Thoracic aorta (tissue), 2 donors: ENCODE measurements around the gene ZNF407. TPM values are rescaled to one million over a fixed set of nuclear protein-coding genes. Genes with fewer than 3 reads are reported as not detected.

Experiments used
- ATAC-seq: fragments of 150-250 bp; one replicate; pipeline ENCODE4 v1.8.0; 2017; ENCODE audit warnings: low read depth; ENCODE audit not compliant: insufficient number of reproducible peaks, low FRiP score
- DNase-seq: peaks from one replicate; pipeline ENCODE4 v3.0.0-alpha.2; 2020; ENCODE audit warnings: low spot score
- H3K27ac ChIP-seq, 2 donors: fragments of 200-600 bp; sonication (generic); 1 replicate in 1 of 2; 2 replicates in 1 of 2; pipeline ENCODE4 v1.5.1; 2016; ENCODE audit warnings: mild to moderate bottlenecking in 2 of 2, moderate library complexity in 2 of 2
- H3K27me3 ChIP-seq: fragments of 200-600 bp; sonication (generic); replicated peaks from 2 replicates; pipeline ENCODE4 v1.6.0; 2016; ENCODE audit warnings: mild to moderate bottlenecking; ENCODE audit not compliant: insufficient read depth
- H3K36me3 ChIP-seq: fragments of 200-600 bp; sonication (generic); one replicate; pipeline ENCODE4 v1.5.1; 2016
- H3K4me1 ChIP-seq, 2 donors: fragments of 200-600 bp; sonication (generic); 1 replicate in 1 of 2; 2 replicates in 1 of 2; pipeline versions ENCODE4 v1.5.1 to v1.6.0; 2016; ENCODE audit warnings: low read depth in 2 of 2, mild to moderate bottlenecking in 1 of 2; ENCODE audit not compliant: control insufficient read depth in 1 of 2
- H3K4me3 ChIP-seq: fragments of 200-600 bp; sonication (generic); 2 replicates; pipeline ENCODE4 v1.5.1; 2016; ENCODE audit warnings: mild to moderate bottlenecking
- H3K9me3 ChIP-seq: fragments of 200-600 bp; sonication (generic); 2 replicates; pipeline ENCODE4 v1.5.1; 2016
- total RNA-seq, 2 donors: library from RNA; depleted of rRNA; stranded (reverse); fragments of >200 nt; gene quantifications; one replicate each; pipeline versions ENCODE4 v1.1.0 to v1.2.3, GENCODE V29; 2016
- TF ChIP-seq, protein P1 (sequence below): fragments of 200-600 bp; sonication (generic); IDR thresholded peaks from one replicate; pipeline ENCODE4 v1.5.1; 2019; ENCODE audit warnings: antibody characterized with exemption

Gene ZNF407
- total RNA-seq, 2 donors from 2014 or later: 18.7 to 26.7 TPM

DNA sequence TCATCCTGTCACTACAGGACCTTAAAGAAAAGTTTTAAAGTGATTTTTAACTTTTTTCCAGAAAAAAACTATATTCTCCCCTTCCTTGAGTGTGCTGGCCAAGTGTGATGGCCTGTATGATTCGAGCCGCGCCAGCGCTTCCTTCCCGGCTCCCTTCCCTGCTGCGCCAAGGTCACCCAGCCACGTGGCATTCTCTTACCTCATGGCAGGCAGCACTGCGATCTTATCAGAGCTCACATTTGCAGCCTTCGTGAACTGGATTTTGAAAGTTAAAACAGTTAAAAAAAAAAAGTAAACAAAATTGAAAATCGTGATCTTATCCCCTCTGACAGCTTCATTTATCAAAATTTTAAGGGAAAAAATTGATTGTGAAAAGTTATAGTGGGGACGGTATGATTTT, 331.4 kb downstream of the ZNF407 start:
- H3K4me3 ChIP-seq: no peak overlapping the region
- H3K27ac ChIP-seq: no peak overlapping the region
- H3K27me3 ChIP-seq: no peaks in the 10 kb centered on the region
- no peak for ATAC-seq
- no peaks in the 10 kb centered on the region for H3K9me3 ChIP-seq
- H3K36me3 ChIP-seq: no peaks in the 10 kb centered on the region
- no peaks in the 10 kb centered on the region for H3K4me1 ChIP-seq
- TF ChIP-seq, protein P1, sequence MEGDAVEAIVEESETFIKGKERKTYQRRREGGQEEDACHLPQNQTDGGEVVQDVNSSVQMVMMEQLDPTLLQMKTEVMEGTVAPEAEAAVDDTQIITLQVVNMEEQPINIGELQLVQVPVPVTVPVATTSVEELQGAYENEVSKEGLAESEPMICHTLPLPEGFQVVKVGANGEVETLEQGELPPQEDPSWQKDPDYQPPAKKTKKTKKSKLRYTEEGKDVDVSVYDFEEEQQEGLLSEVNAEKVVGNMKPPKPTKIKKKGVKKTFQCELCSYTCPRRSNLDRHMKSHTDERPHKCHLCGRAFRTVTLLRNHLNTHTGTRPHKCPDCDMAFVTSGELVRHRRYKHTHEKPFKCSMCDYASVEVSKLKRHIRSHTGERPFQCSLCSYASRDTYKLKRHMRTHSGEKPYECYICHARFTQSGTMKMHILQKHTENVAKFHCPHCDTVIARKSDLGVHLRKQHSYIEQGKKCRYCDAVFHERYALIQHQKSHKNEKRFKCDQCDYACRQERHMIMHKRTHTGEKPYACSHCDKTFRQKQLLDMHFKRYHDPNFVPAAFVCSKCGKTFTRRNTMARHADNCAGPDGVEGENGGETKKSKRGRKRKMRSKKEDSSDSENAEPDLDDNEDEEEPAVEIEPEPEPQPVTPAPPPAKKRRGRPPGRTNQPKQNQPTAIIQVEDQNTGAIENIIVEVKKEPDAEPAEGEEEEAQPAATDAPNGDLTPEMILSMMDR: no peak
- DNase-seq: no peak

- DNase-seq (no peak), ATAC-seq (no peak)
Observed at GRCh38 chr18:74930616-74931015, 332.9 kb downstream of the ZNF407 start.

GRCh38 chr18:74933930-74934329, 336.3 kb downstream of the ZNF407 start:
- no peak for DNase-seq
- no peak overlapping the region for H3K4me3 ChIP-seq
- H3K9me3 ChIP-seq: no peaks in the 10 kb centered on the region
- ATAC-seq: no peak
- no peaks in the 10 kb centered on the region for H3K27me3 ChIP-seq
- H3K36me3 ChIP-seq: no peaks in the 10 kb centered on the region
- H3K4me1 ChIP-seq: no peaks in the 10 kb centered on the region
- no peak overlapping the region for H3K27ac ChIP-seq
- TF ChIP-seq, protein P1: no peak

More at GRCh38 chr18:74930616-74931015, 332.9 kb downstream of the ZNF407 start:
- Histone ChIP-seq H3K9me3 (no peaks in the 10 kb centered on the region), H3K27me3 (no peaks in the 10 kb centered on the region), H3K36me3 (no peaks in the 10 kb centered on the region), H3K4me1 (no peaks in the 10 kb centered on the region), H3K4me3 (no peak overlapping the region), H3K27ac (no peak overlapping the region)
- TF ChIP-seq, protein P1: no peak

GRCh38 chr18:74935434-74935833, 337.8 kb downstream of the ZNF407 start:
- TF ChIP-seq, protein P1: no peak
- ATAC-seq (no peak), DNase-seq (no peak)
- Histone ChIP-seq H3K27ac (no peak overlapping the region), H3K4me1 (no peaks in the 10 kb centered on the region), H3K9me3 (no peaks in the 10 kb centered on the region), H3K36me3 (no peaks in the 10 kb centered on the region), H3K27me3 (no peaks in the 10 kb centered on the region), H3K4me3 (no peak overlapping the region)

DNA sequence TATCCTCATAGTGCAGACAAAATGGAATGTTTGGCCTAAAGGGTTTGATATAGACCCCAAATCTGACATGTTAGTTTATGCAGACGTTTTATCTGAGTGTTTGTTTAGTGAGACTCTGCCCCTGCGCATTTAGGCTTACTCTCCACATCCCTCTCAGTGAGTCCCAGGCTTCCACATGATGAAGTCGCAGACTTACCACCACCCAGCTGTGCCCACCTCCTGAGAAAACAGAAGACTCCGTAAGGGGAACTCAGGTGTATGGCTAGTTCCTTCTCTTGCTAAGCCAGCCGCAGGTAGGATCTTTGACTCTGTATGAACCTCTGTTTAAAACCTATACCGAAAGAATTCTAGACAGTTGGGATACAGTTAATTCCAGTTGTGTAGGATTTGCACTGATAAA, 338.7 kb downstream of the ZNF407 start:
- no peak for ATAC-seq

More for the DNA sequence above, 338.7 kb downstream of the ZNF407 start:
- no peak overlapping the region for H3K27ac ChIP-seq
- TF ChIP-seq, protein P1: no peak
- H3K9me3 ChIP-seq: no peaks in the 10 kb centered on the region
- DNase-seq: no peak
- no peak overlapping the region for H3K4me3 ChIP-seq
- no peaks in the 10 kb centered on the region for H3K4me1 ChIP-seq
- H3K27me3 ChIP-seq: no peaks in the 10 kb centered on the region
- H3K36me3 ChIP-seq: no peaks in the 10 kb centered on the region
